HL-60/S4 treated with retinoic acid at 250 ng/mL for 4 days and 3 days (cell line): ENCODE measurements around the gene CYP3A4.
"Not testable (repeated sequence)": the region's sequence is repeated elsewhere in the genome, so short reads cannot be mapped to it uniquely, and the experiment has no call there.

Experiments used
- in situ Hi-C: fragments of 300-500 bp; cut with MboI; formaldehyde crosslinking; loops from 2 replicates; pipeline ENCODE4 v1.7.0; 2022; ENCODE audit warnings: low sequenced_read_pairs

Gene CYP3A4

DNA sequence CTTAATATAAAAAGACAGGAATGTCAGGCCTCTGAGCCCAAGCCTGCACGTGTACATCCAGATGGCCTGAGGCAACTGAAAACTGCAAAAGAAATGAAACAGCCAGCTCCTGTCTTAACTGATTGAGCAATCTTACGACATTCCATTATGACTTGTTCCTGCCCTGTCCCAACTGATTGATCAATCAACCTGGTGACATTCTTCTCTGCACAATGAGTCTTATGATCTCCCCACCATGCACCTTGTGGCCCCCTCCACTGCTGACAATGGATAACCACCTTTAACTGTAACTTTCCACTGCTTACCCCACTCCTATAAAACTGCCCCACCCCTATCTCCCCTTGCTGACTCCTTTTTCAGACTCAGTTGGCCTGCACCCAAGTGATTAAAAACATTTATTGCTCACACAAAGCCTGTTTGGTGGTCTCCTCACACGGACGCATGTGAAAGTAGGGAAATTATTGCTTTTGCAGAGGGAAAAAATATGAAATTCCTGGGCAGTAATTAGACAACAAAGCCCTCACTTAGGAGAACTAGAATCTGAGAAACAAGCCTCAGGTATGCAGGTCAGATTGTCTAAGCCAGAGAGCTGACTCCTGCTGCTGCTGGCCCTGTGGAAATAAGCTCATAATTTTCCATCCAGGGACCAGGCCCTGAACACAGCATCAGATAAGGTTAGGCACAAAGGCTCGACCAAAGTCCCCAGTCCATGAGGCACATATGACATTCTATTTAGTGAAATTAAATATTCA is 54.3 kb downstream of the CYP3A4 start:
- in situ Hi-C loops, result no loop called here

GRCh38 chr7:99728615-99729014 is 55.4 kb downstream of the CYP3A4 start:
- in situ Hi-C loops, result no loop called here

GRCh38 chr7:99723201-99723600 is 60.8 kb downstream of the CYP3A4 start:
- in situ Hi-C loops, result not testable (repeated sequence)

DNA sequence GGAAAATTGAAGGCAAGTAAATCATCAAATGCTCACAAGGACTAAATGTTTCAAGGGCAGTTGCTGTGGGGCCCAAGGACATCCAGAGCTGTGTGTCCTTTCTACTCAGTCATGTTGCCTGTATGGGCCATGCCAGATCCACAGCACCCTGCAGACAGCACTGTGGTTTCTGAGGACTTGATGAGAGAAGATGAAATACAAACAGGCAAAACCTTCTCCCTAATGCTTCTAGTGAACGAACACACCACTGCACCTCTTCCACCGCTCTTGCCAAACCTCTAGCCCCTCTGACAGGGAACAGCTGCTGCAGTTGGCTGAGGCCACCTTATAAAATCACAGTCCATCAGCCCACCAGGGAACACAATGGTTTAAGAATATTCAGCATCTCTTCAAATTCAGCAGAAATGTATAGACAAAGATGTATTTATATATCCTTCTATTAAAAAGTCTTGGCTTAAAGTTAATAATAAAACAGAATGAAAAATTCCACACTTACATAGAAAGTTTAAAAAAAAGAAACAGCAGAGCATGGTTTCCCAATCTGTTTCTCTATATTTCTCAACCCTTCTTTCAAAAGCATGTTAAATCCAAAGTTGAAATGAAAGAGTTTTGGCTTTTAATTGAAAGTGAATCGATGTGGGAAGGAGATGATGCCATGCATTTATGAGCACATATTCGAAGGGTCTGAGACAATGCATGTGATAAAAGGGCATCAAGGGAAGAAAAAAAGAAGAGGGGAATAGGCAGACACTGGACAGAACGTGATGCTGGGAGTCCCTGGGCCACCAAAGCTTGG is 63.0 kb downstream of the CYP3A4 start:
- in situ Hi-C loops, result no loop called here

DNA sequence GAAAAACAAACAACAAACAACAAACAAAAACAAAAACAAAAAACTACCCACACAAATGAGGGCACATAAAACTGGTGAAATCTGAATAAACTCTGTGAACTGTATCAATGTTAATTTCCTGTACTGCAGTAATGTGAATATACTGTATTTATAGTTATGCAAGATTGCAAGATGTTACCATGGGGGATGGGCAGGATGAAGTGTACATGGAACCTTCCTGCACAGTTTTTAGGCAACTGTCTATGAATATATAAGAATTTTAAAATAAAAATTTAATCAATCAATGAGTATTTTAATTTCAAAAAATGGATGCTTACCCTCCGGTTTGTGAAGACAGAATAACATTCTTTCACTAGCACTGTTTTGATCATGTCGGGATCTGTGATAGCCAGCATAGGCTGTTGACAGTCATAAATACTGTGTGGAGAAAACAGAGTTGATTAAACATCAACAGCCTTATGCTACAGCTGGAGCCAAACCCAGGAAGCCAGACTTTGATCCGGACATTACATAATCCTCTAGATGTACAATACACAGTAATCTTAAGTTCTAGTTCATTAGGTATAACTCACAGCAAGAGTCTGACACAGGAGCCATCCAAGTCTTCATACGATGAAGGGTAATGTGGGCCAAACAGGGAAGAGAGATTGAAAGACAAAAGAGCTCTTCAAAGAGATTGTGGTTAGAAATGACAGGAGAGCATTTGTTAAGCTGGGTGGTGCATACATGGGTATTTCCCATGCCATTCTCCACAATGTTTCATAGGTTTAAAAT is 63.8 kb downstream of the CYP3A4 start:
- in situ Hi-C loops, result no loop called here

- in situ Hi-C loops, result no loop called here
Observed at GRCh38 chr7:99713995-99714570, 69.9 kb downstream of the CYP3A4 start.

DNA sequence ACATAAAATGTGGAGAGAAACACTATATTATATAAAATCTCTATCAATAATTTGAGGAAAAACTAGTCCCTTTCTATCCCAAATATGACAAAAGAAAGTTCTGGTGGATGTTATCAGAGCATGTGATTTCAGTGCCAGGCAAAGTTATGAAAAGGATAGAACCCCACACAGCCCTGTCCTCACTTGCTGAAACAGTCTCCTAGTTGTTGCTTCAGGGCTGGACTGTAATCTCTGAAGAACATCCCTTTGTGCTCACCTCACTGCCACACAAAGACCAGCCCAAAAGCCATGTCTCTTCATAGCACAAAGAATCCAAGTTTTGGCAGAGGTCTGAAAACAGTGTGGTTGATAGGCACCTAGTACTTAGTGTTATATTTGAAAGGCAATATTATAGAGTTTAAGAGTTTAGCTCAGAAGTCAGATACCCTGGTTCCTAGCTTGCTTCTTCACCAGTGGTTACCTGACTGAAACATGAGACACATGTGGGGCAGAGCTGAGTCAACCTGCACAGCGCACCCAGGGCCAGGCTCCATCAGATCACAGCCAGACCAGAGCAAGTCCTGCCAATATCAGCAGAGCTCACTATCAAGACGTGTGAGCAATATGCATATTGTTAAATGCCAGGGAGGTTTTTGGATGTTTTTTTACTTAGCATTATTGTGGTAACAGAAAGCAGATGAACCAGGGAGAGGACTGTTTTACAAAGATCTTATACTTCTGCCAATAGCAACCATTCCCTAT is 74.0 kb downstream of the CYP3A4 start:
- in situ Hi-C loops, result no loop called here

DNA sequence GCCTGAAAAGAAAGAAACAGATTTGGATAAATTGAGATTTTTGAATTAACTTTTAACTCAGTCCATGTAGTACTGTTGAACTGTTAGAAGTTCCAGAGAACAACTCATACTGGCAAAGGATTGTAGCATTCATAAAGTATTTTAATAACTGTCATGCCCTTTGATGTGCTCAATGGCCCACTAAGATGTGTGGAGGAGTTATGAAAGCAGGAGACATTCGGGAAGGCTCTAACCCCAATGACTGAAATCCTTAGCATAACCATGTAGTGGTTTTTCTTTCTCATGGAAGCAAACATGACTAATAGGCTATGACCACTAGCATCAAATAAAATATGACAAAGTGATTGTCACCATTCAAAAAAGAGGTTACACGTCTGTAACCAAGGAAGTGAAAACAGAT is 74.7 kb downstream of the CYP3A4 start:
- in situ Hi-C loops, result no loop called here

GRCh38 chr7:99707096-99707495 is 76.9 kb downstream of the CYP3A4 start:
- in situ Hi-C loops, result no loop called here
